Measurements from ENCODE around the gene ENG. TPM values are rescaled to one million over a fixed set of nuclear protein-coding genes. Genes with fewer than 3 reads are reported as not detected.
A peak's percentile ranks its signal among the peaks of the same experiment; 100 is the strongest.
"Not testable (repeated sequence)": the region's sequence is repeated elsewhere in the genome, so short reads cannot be mapped to it uniquely, and the experiment has no call there.

Gene ENG
- 10 to 100 TPM; 40.6 to 74.5 (median 52.4) TPM for polyA plus RNA-seq (ENCODE audit: insufficient read length in 10 of 10)
- long read RNA-seq, donor 1, transcript ENG-202 (15 exons, 3,048 nt), result major isoform, 6 of 6 reads
- long read RNA-seq, donor 1, partial matches to known transcripts, result 0 of 6 reads
- long read RNA-seq, donor 1, other reads (novel, unspliced or antisense), result 0 of 6 reads
- long read RNA-seq, donor 2, transcript ENG-202 (15 exons, 3,048 nt), result major isoform, 6 of 6 reads
- long read RNA-seq, donor 2, partial matches to known transcripts, result 0 of 6 reads
- long read RNA-seq, donor 2, other reads (novel, unspliced or antisense), result 0 of 6 reads
- long read RNA-seq, donor 3, result 0 reads
- long read RNA-seq, donor 4, transcript ENG-202 (15 exons, 3,048 nt), result major isoform, 6 of 6 reads
- long read RNA-seq, donor 4, partial matches to known transcripts, result 0 of 6 reads
- long read RNA-seq, donor 4, other reads (novel, unspliced or antisense), result 0 of 6 reads
- long read RNA-seq, donor 5, partial matches to known transcripts, result 72 of 75 reads
- long read RNA-seq, donor 5, other reads (novel, unspliced or antisense), result 0 of 75 reads
- long read RNA-seq, donor 6, transcript ENG-202 (15 exons, 3,048 nt), result major isoform, 9 of 16 reads
- long read RNA-seq, donor 6, partial matches to known transcripts, result 5 of 16 reads
- long read RNA-seq, donor 6, other reads (novel, unspliced or antisense), result 0 of 16 reads
- long read RNA-seq, donor 7, transcript ENG-202 (15 exons, 3,048 nt), result major isoform, 6 of 12 reads
- long read RNA-seq, donor 7, partial matches to known transcripts, result 6 of 12 reads
- long read RNA-seq, donor 7, other reads (novel, unspliced or antisense), result 0 of 12 reads
- long read RNA-seq, donor 8, transcript ENG-202 (15 exons, 3,048 nt), result major isoform, 6 of 7 reads
- long read RNA-seq, donor 8, partial matches to known transcripts, result 0 of 7 reads
- long read RNA-seq, donor 8, other reads (novel, unspliced or antisense), result 0 of 7 reads
- long read RNA-seq, donor 9, result 0 reads

DNA sequence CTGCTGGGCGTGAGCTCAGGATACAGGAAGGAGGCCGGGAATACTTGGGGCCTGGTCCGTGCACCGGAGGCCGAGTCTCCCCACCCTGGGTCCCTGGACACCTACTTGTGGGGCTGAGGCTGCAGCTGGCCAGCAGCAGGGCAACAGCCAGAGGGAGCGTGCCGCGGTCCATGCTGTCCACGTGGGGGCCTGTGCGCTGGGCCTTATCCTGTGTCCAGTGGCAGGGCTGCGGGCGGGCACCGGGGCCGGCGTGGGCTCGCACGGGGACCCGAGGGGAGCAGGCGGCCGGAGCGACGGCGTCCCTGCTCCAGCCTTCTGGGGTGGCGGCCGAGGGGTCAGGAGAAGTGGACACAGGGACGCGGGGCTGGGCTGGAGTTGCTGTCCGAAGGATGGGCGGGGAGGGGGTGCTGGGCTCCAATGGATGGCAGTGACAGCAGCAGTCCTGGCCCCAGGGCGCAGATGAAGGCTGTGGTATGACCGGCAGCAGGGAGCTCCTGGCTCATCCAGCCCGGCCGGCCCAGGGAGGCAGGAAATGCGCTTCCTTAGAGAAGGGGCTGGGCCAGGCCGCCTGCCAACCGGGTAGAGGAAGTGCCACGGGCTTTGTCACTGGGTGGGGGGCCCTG lies at the start of gene ENG:
TSS of gene ENG (minus strand) at position 475 of the 623 bp plus-strand sequence. CDS start at position 172, 303 bp downstream.
- peak in 2 of 3 donors; percentile 70 to 81 for DNase-seq

DNA sequence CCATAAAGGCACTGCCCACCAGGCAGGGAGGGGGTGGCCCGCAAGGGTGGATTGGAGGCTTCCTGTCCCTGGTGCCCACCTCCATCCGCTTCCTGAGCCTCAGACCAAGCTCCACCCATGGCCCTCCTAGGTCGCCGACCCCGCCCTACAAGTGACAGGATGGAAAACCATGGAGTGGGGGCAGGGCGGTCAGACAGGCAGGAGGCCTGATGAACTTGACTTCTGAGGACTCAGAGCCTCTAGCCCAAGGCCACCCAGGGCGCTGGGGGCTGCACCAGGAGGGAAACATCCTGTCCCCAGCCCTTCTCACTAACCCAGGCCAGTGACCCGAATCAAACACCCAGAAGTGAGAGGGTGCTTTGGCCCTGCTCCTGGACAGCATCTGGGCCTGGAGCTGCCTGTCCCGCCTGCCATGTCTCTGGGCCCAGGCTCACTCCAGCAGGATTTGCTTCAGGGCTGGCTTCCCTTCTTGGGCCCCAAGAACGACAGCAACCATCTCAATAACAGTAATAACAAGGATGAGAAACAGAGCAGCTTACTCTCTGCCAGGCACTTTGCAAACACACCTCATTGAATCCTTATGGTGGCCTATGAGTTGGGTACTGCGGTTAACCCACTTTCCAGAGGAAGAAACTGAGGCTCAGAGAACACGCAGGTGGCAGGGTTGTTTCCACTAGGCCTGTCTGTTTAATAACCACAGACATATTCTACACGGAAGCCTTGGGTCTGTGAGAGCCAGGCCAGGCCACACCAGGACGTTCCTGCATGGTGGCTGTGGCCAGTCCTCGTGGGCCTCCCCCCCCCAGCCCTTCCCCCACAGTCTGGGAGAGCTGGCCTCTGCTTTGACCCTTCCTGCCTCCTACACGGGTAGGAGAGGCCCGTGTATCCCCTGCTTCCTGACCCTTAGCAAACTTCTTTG lies 49.4 kb upstream of the ENG start:
- DNase-seq, result peak in 1 of 3 donors; percentile 75

DNA sequence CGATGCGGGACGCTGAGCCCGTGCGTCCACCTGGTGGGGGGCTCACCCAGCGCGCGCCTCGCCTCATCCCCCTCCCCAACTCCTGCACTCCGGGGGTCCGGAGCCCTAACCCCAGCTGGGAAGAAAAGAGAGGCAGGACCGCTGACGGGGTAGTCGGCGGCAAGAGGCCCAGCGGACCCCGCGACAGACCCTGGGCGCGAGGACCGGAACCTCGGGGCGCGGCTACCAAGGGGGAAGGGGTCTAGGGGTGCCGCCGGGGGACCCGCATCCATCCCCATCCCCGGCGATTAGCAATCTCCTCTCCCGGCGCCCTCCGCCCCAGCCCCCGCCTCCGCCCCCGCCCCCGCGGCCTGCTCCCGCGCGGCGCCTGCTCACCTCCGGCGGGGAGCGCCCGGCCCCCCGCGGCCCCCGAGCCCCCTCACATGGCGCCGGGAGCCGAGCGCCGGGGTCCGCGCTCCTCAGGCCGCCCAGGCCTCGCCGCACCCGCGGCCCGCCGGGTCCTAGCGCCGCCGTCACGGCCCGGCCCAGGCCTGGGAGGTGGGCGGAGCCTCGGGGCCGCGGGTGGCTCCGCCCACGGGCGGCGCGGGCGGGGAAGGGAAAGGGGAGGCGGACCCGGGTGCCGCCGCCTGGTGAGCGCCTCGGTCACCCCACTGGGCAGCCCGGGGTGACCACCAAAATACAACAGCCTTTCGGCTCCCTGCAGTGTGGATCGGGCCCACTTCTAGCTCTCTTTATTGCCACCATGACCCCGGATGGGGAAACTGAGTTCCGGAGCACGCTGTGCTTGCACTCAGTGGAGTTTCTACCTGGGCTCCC lies 44.9 kb upstream of the ENG start, which contains the start of gene ST6GALNAC6:
TSS of gene ST6GALNAC6 (minus strand) at position 476 of the 816 bp plus-strand sequence. CDS start 1,622 bp downstream, outside the sequence.
- DNase-seq, result peak; percentile 82 to 90 (median 88)

DNA sequence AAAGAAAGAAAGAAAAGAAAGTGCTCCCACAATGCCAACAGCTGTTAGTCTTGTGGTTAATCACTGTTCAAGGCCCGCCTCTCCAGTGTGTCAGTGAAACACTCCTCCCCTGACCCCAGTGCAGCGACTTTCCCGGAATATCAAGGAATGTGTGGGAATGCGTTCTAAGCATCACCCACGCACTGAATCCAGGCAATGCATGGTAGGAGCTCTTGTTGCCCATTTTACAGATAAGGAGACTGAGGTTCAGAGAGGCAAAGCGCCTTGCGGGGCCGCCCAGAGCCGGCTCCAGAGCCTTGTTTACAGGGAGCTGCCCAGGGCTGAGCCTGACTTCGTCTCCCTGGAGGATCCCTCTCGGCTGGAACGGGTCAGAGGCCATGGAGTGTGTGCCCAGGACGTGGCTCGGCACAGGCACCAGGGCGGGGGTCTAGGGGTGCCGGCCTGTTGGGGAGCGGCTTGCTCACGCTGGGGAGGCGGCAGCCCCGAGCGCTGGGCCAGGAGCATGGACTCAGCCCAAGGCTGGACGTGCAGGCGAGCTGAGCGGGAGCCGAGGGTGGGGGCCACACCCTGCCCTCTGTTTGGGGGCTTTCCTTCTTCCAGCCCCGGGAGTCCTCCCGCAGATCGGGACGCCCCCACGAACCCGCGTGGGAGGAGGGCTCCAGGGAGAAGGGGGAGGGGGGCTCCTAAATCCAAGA lies 44.1 kb upstream of the ENG start:
- DNase-seq, result peak in 2 of 3 donors; percentile 75 to 87

DNA sequence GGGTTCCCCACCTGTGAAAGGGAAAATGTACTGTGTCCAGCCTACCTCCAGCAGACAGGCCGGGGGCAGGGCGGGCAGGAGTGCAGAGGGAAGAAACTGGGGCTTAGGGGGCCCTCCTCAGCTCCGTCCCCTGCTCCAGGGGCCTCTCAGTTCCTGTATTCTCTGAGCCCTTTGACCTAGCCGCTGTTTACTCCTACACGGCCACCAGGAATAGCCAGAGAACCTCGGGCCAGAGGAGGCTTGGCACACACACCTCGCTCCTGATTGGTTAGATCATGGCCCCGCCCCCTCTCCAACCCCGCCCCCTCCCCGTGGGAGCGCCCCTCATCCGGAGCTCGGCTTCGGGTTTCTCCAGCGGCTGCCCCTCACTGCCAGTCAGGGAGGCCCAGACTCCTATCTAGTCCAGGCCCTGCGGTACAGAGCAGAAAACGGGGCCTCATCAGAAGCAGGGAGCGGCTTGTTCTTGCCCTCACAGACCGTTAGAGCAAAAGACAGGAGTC lies 42.8 kb upstream of the ENG start:
- DNase-seq, result peak; percentile 71 to 85 (median 74)

DNA sequence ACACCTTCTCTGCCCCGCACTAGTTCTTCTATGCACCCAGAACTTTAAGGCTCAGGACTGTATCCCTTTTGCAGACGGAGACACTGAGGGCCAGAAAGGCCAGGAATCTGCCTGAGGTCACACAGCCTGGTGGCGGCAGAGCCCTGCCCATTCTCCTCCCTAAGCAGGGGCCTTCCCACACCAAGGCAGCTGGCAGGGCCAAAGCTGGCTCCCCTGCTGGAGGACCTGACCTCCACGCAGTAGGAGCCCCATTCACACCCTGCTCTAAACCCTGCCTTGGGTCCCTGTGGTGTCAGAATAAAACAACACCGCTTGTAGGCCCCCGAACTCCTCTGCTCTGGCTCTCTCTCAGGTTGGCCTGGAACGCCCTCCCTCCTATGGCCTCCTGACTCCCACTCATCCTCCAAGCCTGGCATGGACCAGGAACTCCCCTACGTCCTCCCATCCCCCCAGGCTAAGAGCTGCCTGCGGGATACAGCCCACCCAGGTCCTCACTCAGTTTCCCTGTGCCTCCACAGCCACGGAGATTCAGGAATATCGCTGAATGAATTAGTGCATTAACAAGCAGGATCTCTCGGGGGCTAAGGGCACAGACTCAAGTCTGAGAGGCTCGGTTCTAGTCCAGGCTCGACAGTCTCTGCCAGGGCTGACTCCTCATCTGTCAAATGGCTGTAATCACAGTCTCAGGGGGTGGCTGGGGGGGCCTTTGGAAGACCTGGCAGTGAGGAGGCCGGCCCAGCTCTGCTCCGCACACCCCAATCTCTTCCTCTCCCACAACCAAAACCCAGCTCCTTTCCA lies 42.1 kb upstream of the ENG start:
- DNase-seq, result no peak

DNA sequence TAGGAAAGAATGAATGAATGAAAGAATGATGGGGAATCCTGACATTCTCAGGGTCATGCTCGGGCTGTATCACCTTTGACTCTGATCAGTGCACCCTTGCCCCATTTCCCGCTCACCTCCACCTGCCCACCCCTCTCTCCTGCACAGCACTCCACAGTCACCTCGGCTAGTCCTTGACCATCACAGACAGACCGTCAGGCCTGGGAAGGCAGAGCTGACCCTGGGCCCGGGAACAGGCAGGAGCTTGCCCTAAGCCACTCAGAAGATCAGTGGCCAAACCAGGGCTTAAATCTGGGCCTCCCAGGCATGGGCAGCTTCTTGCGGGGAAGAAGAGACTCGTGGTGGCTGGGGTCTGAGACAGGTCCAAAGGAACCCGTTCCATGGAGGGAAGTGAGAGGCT lies 41.4 kb upstream of the ENG start:
- DNase-seq, result no peak

DNA sequence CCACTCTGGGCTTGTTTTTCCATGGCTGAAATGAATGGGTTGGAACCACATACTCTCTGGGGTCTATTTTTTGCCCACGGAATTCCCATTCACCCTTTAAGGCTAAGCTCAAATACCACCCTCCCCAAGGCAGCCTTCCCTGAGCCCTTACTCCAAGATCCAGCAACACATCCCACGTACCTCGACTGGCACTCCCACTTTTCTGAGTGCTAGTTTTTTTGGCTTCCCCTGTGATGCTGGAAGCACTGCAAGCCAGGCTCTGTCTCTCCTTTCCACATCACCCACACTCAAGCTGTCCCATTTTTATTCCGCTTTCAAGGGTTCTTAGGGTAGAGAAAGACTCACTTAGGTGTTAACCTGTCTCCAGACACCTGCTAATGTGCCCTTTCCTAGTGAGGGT lies 38.9 kb upstream of the ENG start:
- no peak for DNase-seq

DNA sequence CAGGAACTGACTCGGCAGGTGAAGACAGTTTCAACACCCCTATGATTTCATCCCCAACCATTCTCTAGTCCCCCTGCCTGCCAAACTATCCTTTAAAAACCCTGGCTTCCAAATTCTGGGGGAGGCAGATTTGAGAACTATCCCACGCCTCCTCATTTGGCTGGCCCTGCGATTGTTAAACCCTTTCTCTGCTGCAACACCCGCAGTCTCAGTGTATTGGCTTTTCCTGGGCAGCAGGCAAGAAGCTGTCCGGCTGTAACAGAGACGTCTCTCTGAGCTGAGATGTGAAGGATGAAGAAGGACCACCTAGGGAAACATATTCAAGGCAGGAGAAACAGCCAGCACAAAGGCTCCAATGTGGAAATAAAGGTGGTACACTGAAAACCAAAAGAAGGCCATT lies 38.4 kb upstream of the ENG start:
- DNase-seq, result no peak

DNA sequence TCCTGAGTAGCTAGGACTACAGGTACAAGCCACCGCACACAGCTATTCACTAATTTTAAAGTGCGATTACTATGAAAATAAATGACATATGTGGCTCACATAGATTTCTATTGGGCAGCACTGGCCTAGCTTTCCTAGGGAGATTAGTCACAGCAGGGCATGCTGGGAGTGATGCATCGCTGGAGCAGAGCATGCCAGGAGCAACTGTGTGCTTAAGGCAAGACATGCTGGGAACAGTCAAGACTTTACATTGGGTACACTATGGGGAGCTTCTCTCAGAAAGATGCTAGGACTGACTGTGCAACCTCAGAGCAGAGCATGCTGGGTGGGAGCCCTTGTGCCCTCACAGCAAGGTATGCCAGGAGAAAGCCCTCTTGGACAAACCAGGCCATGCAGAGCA lies 35.6 kb upstream of the ENG start:
- DNase-seq, result no peak

DNA sequence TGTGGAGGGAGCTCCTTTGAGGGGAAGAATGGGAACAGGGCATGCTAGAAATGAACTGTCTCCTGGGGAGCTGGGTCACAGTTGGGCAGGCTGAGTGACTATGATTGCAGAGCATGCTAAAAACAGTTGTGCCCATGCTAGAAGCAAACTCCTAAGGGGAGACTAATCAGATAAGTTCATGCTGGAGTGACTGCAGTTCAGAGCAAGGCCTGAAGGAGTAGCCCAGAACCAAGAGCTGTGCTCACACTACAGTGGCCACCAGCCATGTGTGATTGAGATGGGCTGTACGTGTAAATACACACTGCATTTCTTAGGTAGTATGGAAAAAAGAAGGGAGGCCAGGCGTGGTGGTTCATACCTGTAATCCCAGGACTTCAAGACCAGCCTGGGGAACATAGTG lies 33.3 kb upstream of the ENG start:
- no peak for DNase-seq

DNA sequence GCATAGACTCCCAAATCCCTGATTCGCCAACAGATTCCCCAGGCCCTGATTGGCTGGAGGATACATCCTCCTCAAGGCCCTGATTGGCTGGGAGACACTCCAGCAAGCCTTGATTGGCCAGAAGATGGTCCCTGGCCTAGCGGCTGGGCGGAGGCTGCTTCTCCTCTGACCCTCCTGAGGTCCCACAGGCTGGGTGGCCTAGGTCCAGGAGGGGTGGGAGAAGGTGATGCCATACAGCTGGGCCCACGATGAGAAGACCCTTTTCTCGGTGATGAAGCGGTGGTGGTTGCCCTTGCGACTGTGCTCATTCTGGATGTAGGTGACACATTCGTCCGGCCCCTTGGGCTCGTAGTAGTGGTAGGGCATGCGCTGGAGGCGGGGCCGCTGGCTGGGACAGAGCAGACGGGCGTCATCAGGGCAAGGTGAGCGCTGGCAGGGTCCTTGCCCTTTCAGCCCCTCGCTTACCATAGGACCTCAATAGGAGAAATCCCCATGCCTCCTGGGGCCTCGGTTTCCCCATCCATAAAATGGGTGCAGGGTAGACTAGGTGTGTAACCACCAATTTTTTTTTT lies 32.0 kb upstream of the ENG start:
- DNase-seq, result no peak

DNA sequence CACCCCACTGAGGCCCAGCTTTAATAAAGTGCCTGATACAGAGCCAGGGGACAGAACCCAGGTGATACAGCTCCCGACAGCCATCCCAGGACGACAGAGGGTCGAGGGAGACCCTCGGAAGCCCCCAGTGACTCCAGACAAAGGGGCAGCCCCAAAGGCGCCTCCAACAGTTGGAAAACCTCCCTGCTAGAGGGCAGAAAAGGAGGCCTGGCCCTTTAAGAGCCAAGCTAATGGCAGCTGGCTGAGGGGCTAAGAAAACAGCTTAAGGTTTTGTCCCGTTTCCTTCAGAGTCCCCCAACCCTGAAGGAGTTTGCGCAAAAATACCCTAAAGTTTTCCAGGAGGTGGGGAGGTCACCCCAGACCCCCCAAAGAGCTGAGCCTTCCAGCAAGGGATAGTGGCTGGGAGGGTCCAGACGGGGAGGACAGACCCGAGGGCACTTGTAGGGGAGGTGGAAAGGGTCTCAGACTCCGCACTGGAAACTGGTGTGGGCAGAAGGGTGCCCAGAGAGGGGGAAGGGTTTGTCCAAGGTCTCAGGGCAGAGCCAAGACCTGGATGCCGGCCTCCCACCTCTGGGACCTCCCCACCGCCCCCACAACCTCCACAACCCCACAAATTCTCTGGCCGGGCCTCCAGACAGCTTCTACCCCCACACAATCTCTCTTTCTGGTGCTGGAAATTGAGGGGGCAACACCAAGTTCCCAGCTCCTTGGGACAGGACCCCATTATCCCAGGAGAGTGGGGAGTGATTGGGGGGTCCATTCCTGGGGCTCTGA lies 31.2 kb upstream of the ENG start:
- no peak for DNase-seq

DNA sequence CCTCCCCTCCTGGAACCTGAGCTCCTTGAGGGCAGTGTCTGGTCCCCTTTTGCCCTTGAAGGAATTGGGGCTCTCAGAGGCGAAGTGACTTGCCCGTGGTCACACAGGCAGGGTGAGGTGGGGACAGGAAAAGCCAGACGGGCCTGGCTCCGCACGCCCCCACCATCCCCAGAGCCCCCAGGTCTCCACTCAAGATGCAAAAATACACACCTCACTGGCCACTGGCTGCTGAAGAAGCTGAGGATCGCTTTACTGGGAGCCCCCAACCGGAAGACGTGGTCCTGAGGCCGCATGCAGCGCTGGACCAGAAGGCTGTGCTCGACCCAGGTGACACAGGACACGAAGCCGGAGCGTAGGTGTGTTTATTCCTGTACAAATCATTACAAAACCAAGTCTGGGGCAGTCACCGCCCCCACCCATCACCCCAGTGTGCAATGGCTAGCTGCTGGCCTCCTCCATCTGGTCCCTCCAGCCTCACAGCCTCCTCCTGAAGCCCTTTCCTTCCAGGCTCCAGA lies 30.6 kb upstream of the ENG start:
- DNase-seq, result no peak

DNA sequence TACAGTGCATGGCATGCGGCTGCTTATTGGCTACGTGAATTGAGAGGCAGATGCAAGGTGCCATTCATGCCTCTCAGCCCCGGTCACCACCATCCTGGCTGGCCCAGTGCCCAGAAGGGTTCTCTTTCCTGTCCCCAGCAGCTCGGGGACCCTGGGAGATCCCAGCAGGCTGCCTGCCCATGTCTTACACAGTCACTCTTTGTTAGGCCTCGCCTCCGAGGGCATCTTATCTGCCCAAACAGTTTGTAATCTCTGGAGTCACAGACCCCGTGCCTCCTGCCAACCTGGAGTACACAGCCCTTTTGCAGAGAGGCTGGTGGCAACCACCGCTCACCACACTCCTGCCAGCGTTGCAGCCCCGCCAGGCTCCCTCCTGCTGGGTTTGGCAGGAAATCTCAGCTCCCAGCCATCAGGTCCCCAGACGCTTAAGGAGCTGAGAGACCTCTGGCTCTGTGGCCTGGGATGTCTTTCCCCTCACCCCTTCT lies 30.0 kb upstream of the ENG start:
- DNase-seq, result peak in 1 of 3 donors; percentile 44

DNA sequence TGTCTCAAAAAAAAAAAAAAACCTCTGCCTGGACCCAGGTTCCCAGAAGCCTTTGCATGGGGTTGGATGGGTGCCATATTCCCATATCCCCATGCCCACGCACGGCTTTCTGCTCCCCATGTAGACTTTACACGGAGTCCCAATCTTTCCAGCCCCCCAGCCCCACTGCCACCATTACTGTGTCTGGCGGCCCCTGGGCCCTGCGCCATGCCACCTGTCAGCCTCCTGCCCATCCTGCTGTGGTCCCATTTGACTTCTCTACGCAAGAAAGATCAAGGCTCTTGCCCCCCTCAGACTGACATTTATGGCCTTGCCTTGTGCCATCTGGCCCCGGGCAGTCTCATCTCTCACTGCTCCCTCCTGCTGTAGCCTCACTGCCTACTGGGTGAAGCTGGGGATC lies 29.5 kb upstream of the ENG start:
- no peak for DNase-seq

DNA sequence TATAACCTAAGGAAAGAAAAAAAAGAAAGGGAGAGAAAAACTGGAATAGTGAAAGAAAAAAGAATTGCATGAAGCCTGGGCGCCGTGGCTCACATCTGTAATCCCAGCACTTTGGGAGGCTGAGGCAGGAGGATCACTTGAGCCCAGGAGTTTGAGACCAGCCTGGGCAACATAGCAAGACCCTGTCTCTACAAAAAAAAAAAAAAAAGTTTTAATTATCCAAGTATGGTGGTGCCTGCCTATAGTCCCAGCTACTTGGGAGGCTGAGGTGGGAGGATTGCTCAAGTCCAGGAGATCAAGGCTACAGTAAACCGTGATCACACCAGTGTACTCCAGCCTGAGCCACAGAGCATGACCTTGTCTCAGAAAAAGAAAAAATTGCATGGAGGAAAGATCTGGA lies 27.3 kb upstream of the ENG start:
- DNase-seq, result not testable (repeated sequence)
